Spleen (tissue), 11 donors: ENCODE data around the gene KCND2. TPM values are rescaled to one million over a fixed set of nuclear protein-coding genes. Genes with fewer than 3 reads are reported as not detected.
A peak's percentile ranks its signal among the peaks of the same experiment; 100 is the strongest.

Experiments
- DNase-seq: peaks from one replicate; pipeline ENCODE4 v3.0.0-alpha.2; 2020
- H3K27ac ChIP-seq, 8 donors: fragments of 200-600 bp; sonication (generic) in 7 of 8; 1 replicate in 4 of 8; 2 replicates in 4 of 8; pipeline versions ENCODE4 v1.5.0 to v1.8.0; 2016 to 2021; ENCODE audit warnings: inconsistent platforms in 4 of 8, mild to moderate bottlenecking in 4 of 8, moderate library complexity in 1 of 8
- H3K27me3 ChIP-seq, 7 donors: fragments of 200-600 bp; sonication (generic) in 6 of 7; replicated peaks in 1 of 7; 1 replicate in 4 of 7; 2 replicates in 3 of 7; pipeline versions ENCODE4 v1.5.0 to v1.8.0; 2016 to 2021; ENCODE audit warnings: inconsistent platforms in 3 of 7, mild to moderate bottlenecking in 1 of 7
- H3K36me3 ChIP-seq, 6 donors: fragments of 200-600 bp; sonication (generic) in 5 of 6; 1 replicate in 4 of 6; 2 replicates in 2 of 6; pipeline versions ENCODE4 v1.5.0 to v1.8.0; 2016 to 2021; ENCODE audit warnings: inconsistent platforms in 2 of 6
- H3K4me1 ChIP-seq, 6 donors: fragments of 200-600 bp; sonication (generic) in 5 of 6; 1 replicate in 3 of 6; 2 replicates in 3 of 6; pipeline versions ENCODE4 v1.5.0 to v1.8.0; 2016 to 2021; ENCODE audit warnings: inconsistent platforms in 3 of 6
- H3K4me3 ChIP-seq, 8 donors: fragments of 200-600 bp; sonication (generic) in 7 of 8; 1 replicate in 4 of 8; 2 replicates in 4 of 8; pipeline versions ENCODE4 v1.5.0 to v1.8.0; 2016 to 2021; ENCODE audit warnings: inconsistent platforms in 4 of 8, mild to moderate bottlenecking in 4 of 8, moderate library complexity in 2 of 8
- H3K9me3 ChIP-seq, 8 donors: fragments of 200-600 bp; sonication (generic) in 7 of 8; 1 replicate in 4 of 8; 2 replicates in 4 of 8; pipeline versions ENCODE4 v1.5.0 to v1.8.0; 2016 to 2021; ENCODE audit warnings: inconsistent platforms in 4 of 8
- CTCF ChIP-seq, 11 experiments: fragments of 200-600 bp in 7 of 11; fragments of 450-650 bp in 4 of 11; sonication (generic) in 4 of 11; IDR thresholded peaks in 8 of 11; conservative IDR thresholded peaks in 3 of 11; 1 replicate in 7 of 11; 2 replicates in 4 of 11; pipeline versions ENCODE4 v1.4.0 to v1.8.0; 2016 to 2021; ENCODE audit warnings: antibody characterized with exemption in 11 of 11, inconsistent platforms in 4 of 11, mild to moderate bottlenecking in 1 of 11
- POLR2A ChIP-seq, 3 donors: fragments of 450-650 bp; IDR thresholded peaks; one replicate each; pipeline ENCODE4 v1.5.1; 2017; ENCODE audit warnings: antibody characterized with exemption in 3 of 3, mild to moderate bottlenecking in 1 of 3
- POLR2AphosphoS5 ChIP-seq, 3 donors: sonication (generic); formaldehyde crosslinking; IDR thresholded peaks; one replicate each; pipeline ENCODE4 v1.5.1; 2017; ENCODE audit warnings: antibody characterized with exemption in 3 of 3
- WGBS, 5 donors: extraction: QIAGEN DNeasy Blood & Tissue Kit in 3 of 5; methylation state at CpG; one replicate each; pipeline versions ENCODE4 v1.1.5 to v1.1.7; 2013 to 2018; 5-methylcytosine and 5-hydroxymethylcytosine counted together
- intact Hi-C: fragments of 100-400 bp; cut with DNase I; formaldehyde crosslinking; loops from one replicate; pipeline ENCODE4 v1.15.0; 2023; ENCODE audit warnings: low total_unique reads
- polyA plus RNA-seq, 3 donors: library from polyadenylated mRNA; stranded (reverse); fragments of 200-250 nt; gene quantifications; one replicate each; pipeline ENCODE4 v1.2.1, GENCODE V29; 2013
- total RNA-seq, 7 donors: library from RNA; depleted of rRNA in 3 of 7; stranded (reverse); fragments of >200 nt in 3 of 7; fragmentation: NEBNext Ultra II Directional in 4 of 7; extraction: Animal tissue kit (Norgen Biotek cat#: 25700) in 4 of 7; gene quantifications; one replicate each; pipeline versions ENCODE4 v1.1.0 to v1.2.1, GENCODE V29; 2016 to 2021
- donor health status: healthy with polysubstance abuse.
- donor health status: DM: no; HTN: no; CAD: no; lungs with moderate emphysema.
- donor health status: DM: no; HTN: no; CAD: no.
- donor health status: Bipolar disorder and iron deficiency.
- donor health status: healthy.
- donor health status: DM: no; HTN: no; CAD: no.
- donor health status: DM: yes; HTN: yes; CAD: no.

Gene KCND2
- total and polyA plus RNA-seq, 10 donors = 0.02 to 0.80 (median 0.26) TPM; not detected in 1

- Histone ChIP-seq H3K36me3 (no peaks in the 10 kb centered on the region), H3K4me1 (no peaks in the 10 kb centered on the region), H3K9me3 (no peaks in the 10 kb centered on the region), H3K27me3 (no peaks in the 10 kb centered on the region), H3K27ac (no peak overlapping the region), H3K4me3 (no peak overlapping the region)
- WGBS, 5 donors = 89 to 96% (median 92%) methylated on average over 3 of the region's 3 CpGs
- intact Hi-C loops = no loop called here
- no peak for TF ChIP-seq POLR2A (IDR thresholded peaks at IDR 0.05)
- TF ChIP-seq POLR2AphosphoS5 (IDR thresholded peaks at IDR 0.05) = no peak
- TF ChIP-seq CTCF (IDR thresholded peaks at IDR 0.05 in 8 of 11, conservative IDR thresholded peaks at IDR 0.05 in 3 of 11) = no peak
- no peak for DNase-seq
Observed at GRCh38 chr7:120733835-120734234, 460.9 kb downstream of the KCND2 start.

GRCh38 chr7:120735791-120736190 lies 462.8 kb downstream of the KCND2 start:
- intact Hi-C loops = no loop called here
- no peaks in the 10 kb centered on the region for H3K36me3 ChIP-seq
- no peak overlapping the region for H3K4me3 ChIP-seq
- no peak for DNase-seq
- WGBS, 5 donors = 21 to 40% (median 25%) methylated on average over 2 of the region's 2 CpGs
- no peak overlapping the region for H3K27ac ChIP-seq
- no peaks in the 10 kb centered on the region for H3K4me1 ChIP-seq
- no peaks in the 10 kb centered on the region for H3K9me3 ChIP-seq
- H3K27me3 ChIP-seq = no peaks in the 10 kb centered on the region
- TF ChIP-seq POLR2AphosphoS5 (IDR thresholded peaks at IDR 0.05) (no peak), CTCF (IDR thresholded peaks at IDR 0.05 in 8 of 11, conservative IDR thresholded peaks at IDR 0.05 in 3 of 11) (no peak), POLR2A (IDR thresholded peaks at IDR 0.05) (no peak)

- no peaks in the 10 kb centered on the region for H3K4me1 ChIP-seq
- 49 to 75% (median 63%) methylated on average over 3 of the region's 3 CpGs for WGBS, 5 donors
- H3K27ac ChIP-seq = no peak overlapping the region
- no peaks in the 10 kb centered on the region for H3K9me3 ChIP-seq
- no peak for DNase-seq
- no peak overlapping the region for H3K4me3 ChIP-seq
- H3K27me3 ChIP-seq = no peaks in the 10 kb centered on the region
- TF ChIP-seq POLR2A (IDR thresholded peaks at IDR 0.05) (no peak), POLR2AphosphoS5 (IDR thresholded peaks at IDR 0.05) (no peak), CTCF (IDR thresholded peaks at IDR 0.05 in 8 of 11, conservative IDR thresholded peaks at IDR 0.05 in 3 of 11) (no peak)
- no peaks in the 10 kb centered on the region for H3K36me3 ChIP-seq
- intact Hi-C loops = no loop called here
Observed at GRCh38 chr7:120738816-120739215, 465.8 kb downstream of the KCND2 start.

- Histone ChIP-seq H3K36me3 (no peaks in the 10 kb centered on the region), H3K4me3 (peak overlapping the region in 3 of 8 donors; percentile 16 to 51 (median 25)), H3K4me1 (no peaks in the 10 kb centered on the region), H3K9me3 (no peaks in the 10 kb centered on the region), H3K27me3 (no peaks in the 10 kb centered on the region), H3K27ac (peak overlapping the region in 4 of 8 donors; percentile 12 to 61 (median 46))
- intact Hi-C loops = no loop called here
- DNase-seq = no peak
- WGBS, 5 donors = 14 to 30% (median 17%) methylated on average over 3 of the region's 3 CpGs
- TF ChIP-seq POLR2AphosphoS5 (IDR thresholded peaks at IDR 0.05) (no peak), POLR2A (IDR thresholded peaks at IDR 0.05) (no peak), CTCF (IDR thresholded peaks at IDR 0.05 in 8 of 11, conservative IDR thresholded peaks at IDR 0.05 in 3 of 11) (no peak)
Observed at GRCh38 chr7:120740348-120740747, 467.4 kb downstream of the KCND2 start.
